Measurements from ENCODE around the gene LSM11.

The LSM11 gene

GRCh38 chr5:157744051-157745011 lies 819 bp downstream of the LSM11 start:
- peaks cover 6% of the 10 kb centered on the region for H3K36me3 Mint-ChIP-seq (ENCODE audit: low read depth)
- H3K27ac Mint-ChIP-seq = peak overlapping the region; percentile 64
- H3K4me3 Mint-ChIP-seq = peak overlapping the region; percentile 78
- peaks cover 7% of the 10 kb centered on the region for H3K4me1 Mint-ChIP-seq (ENCODE audit: low read depth)
- intact Hi-C loops (cut with micrococcal nuclease) = loop anchor here (5.0 kb wide), 1 partner anchor 597 kb away; no protein-coding TSS in a partner anchor
- H3K9me3 Mint-ChIP-seq = no peaks in the 10 kb centered on the region
- H3K27me3 Mint-ChIP-seq = peaks cover 4% of the 10 kb centered on the region

- no peak overlapping the region for H3K4me3 Mint-ChIP-seq
- no peaks in the 10 kb centered on the region for H3K9me3 Mint-ChIP-seq
- intact Hi-C loops (cut with micrococcal nuclease) = no loop called here
- H3K4me1 Mint-ChIP-seq (ENCODE audit: low read depth) = peaks cover 7% of the 10 kb centered on the region
- H3K36me3 Mint-ChIP-seq (ENCODE audit: low read depth) = no peaks in the 10 kb centered on the region
- H3K27ac Mint-ChIP-seq = no peak overlapping the region
- H3K27me3 Mint-ChIP-seq = peaks cover 4% of the 10 kb centered on the region
Observed at GRCh38 chr5:157745041-157745456, 1.5 kb downstream of the LSM11 start.

- H3K4me1 Mint-ChIP-seq (ENCODE audit: low read depth) = peaks cover 7% of the 10 kb centered on the region
- H3K36me3 Mint-ChIP-seq (ENCODE audit: low read depth) = peaks cover 7% of the 10 kb centered on the region
- intact Hi-C loops (cut with micrococcal nuclease) = no loop called here
- peaks cover 4% of the 10 kb centered on the region for H3K27me3 Mint-ChIP-seq
- no peaks in the 10 kb centered on the region for H3K9me3 Mint-ChIP-seq
- H3K27ac Mint-ChIP-seq = no peak overlapping the region
- no peak overlapping the region for H3K4me3 Mint-ChIP-seq
Observed at GRCh38 chr5:157747173-157747740, 3.7 kb downstream of the LSM11 start.

GRCh38 chr5:157747766-157748700 lies 4.5 kb downstream of the LSM11 start:
- H3K27me3 Mint-ChIP-seq = peaks cover 4% of the 10 kb centered on the region
- H3K4me1 Mint-ChIP-seq (ENCODE audit: low read depth) = peaks cover 7% of the 10 kb centered on the region
- H3K36me3 Mint-ChIP-seq (ENCODE audit: low read depth) = peaks cover 15% of the 10 kb centered on the region
- intact Hi-C loops (cut with micrococcal nuclease) = no loop called here
- H3K9me3 Mint-ChIP-seq = no peaks in the 10 kb centered on the region
- no peak overlapping the region for H3K4me3 Mint-ChIP-seq
- no peak overlapping the region for H3K27ac Mint-ChIP-seq

GRCh38 chr5:157748760-157749461 lies 5.4 kb downstream of the LSM11 start:
- intact Hi-C loops (cut with micrococcal nuclease) = no loop called here
- H3K9me3 Mint-ChIP-seq = no peaks in the 10 kb centered on the region
- peaks cover 20% of the 10 kb centered on the region for H3K36me3 Mint-ChIP-seq (ENCODE audit: low read depth)
- H3K4me3 Mint-ChIP-seq = no peak overlapping the region
- peaks cover 7% of the 10 kb centered on the region for H3K4me1 Mint-ChIP-seq (ENCODE audit: low read depth)
- no peak overlapping the region for H3K27ac Mint-ChIP-seq
- peaks cover 4% of the 10 kb centered on the region for H3K27me3 Mint-ChIP-seq

- intact Hi-C loops (cut with micrococcal nuclease) = no loop called here
- H3K4me3 Mint-ChIP-seq = no peak overlapping the region
- peaks cover 3% of the 10 kb centered on the region for H3K4me1 Mint-ChIP-seq (ENCODE audit: low read depth)
- H3K27me3 Mint-ChIP-seq = peaks cover under 1% of the 10 kb centered on the region
- H3K9me3 Mint-ChIP-seq = no peaks in the 10 kb centered on the region
- H3K36me3 Mint-ChIP-seq (ENCODE audit: low read depth) = peaks cover 20% of the 10 kb centered on the region
- H3K27ac Mint-ChIP-seq = no peak overlapping the region
Observed at GRCh38 chr5:157749462-157749799, 5.9 kb downstream of the LSM11 start.

- H3K4me3 Mint-ChIP-seq = no peak overlapping the region
- no peaks in the 10 kb centered on the region for H3K4me1 Mint-ChIP-seq (ENCODE audit: low read depth)
- no peak overlapping the region for H3K27ac Mint-ChIP-seq
- no peaks in the 10 kb centered on the region for H3K9me3 Mint-ChIP-seq
- H3K36me3 Mint-ChIP-seq (ENCODE audit: low read depth) = peaks cover 28% of the 10 kb centered on the region
- no peaks in the 10 kb centered on the region for H3K27me3 Mint-ChIP-seq
- intact Hi-C loops (cut with micrococcal nuclease) = no loop called here
Observed at GRCh38 chr5:157750320-157750719, 6.8 kb downstream of the LSM11 start.

- Mint-ChIP-seq H3K36me3 (ENCODE audit: low read depth) (peaks cover 58% of the 10 kb centered on the region), H3K4me1 (ENCODE audit: low read depth) (no peaks in the 10 kb centered on the region), H3K9me3 (no peaks in the 10 kb centered on the region), H3K27me3 (no peaks in the 10 kb centered on the region), H3K27ac (no peak overlapping the region), H3K4me3 (no peak overlapping the region)
- intact Hi-C loops (cut with micrococcal nuclease) = no loop called here
Observed at GRCh38 chr5:157756122-157756521, 12.6 kb downstream of the LSM11 start.

GRCh38 chr5:157758706-157759105 lies 15.2 kb downstream of the LSM11 start:
- H3K4me1 Mint-ChIP-seq (ENCODE audit: low read depth) = no peaks in the 10 kb centered on the region
- intact Hi-C loops (cut with micrococcal nuclease) = no loop called here
- peaks cover 38% of the 10 kb centered on the region for H3K36me3 Mint-ChIP-seq (ENCODE audit: low read depth)
- no peak overlapping the region for H3K27ac Mint-ChIP-seq
- no peak overlapping the region for H3K4me3 Mint-ChIP-seq
- no peaks in the 10 kb centered on the region for H3K9me3 Mint-ChIP-seq
- no peaks in the 10 kb centered on the region for H3K27me3 Mint-ChIP-seq

- intact Hi-C loops (cut with micrococcal nuclease) = no loop called here
- Mint-ChIP-seq H3K27me3 (no peaks in the 10 kb centered on the region), H3K4me3 (no peak overlapping the region), H3K9me3 (no peaks in the 10 kb centered on the region), H3K27ac (no peak overlapping the region), H3K36me3 (ENCODE audit: low read depth) (peaks cover 14% of the 10 kb centered on the region), H3K4me1 (ENCODE audit: low read depth) (no peaks in the 10 kb centered on the region)
Observed at GRCh38 chr5:157761690-157762621, 18.4 kb downstream of the LSM11 start.

- intact Hi-C loops (cut with micrococcal nuclease) = no loop called here
Observed at GRCh38 chr5:157764531-157764930, 21.0 kb downstream of the LSM11 start.

GRCh38 chr5:157766442-157766841 lies 22.9 kb downstream of the LSM11 start:
- H3K4me3 Mint-ChIP-seq = no peak overlapping the region
- no peaks in the 10 kb centered on the region for H3K36me3 Mint-ChIP-seq (ENCODE audit: low read depth)
- H3K27ac Mint-ChIP-seq = no peak overlapping the region
- no peaks in the 10 kb centered on the region for H3K27me3 Mint-ChIP-seq
- H3K4me1 Mint-ChIP-seq (ENCODE audit: low read depth) = no peaks in the 10 kb centered on the region
- intact Hi-C loops (cut with micrococcal nuclease) = no loop called here
- no peaks in the 10 kb centered on the region for H3K9me3 Mint-ChIP-seq

More at GRCh38 chr5:157764531-157764930, 21.0 kb downstream of the LSM11 start:
- no peak overlapping the region for H3K27ac Mint-ChIP-seq
- H3K4me1 Mint-ChIP-seq (ENCODE audit: low read depth) = no peaks in the 10 kb centered on the region
- no peaks in the 10 kb centered on the region for H3K27me3 Mint-ChIP-seq
- no peaks in the 10 kb centered on the region for H3K9me3 Mint-ChIP-seq
- peaks cover 12% of the 10 kb centered on the region for H3K36me3 Mint-ChIP-seq (ENCODE audit: low read depth)
- no peak overlapping the region for H3K4me3 Mint-ChIP-seq

Measured in dendritic cell treated with granulocyte-macrophage colony-stimulating factor and Interleukin-4, amounts not matched to agents 40 ng/mL and 50 ng/mL, for 4 days (primary cell).